RWPE1 (cell line): ENCODE data around the gene DMRTC2.

ENCODE experiments used
- CTCF ChIA-PET: fragments of 350-600 bp; sonication (Branson Sonifier 250); formaldehyde crosslinking; extraction: SDS; loops from one replicate; lab custom pipeline; 2021; lab: Yijun Ruan, JAX
- POLR2A ChIA-PET: fragments of 400-600 bp; formaldehyde crosslinking; extraction: SDS; loops from one replicate; lab custom pipeline; 2020; ENCODE audit warnings: antibody characterized with exemption; ENCODE audit not compliant: low non-redundant PET; lab: Yijun Ruan, JAX
- DNase-seq: peaks from one replicate; pipeline ENCODE4 v3.0.0; 2012; ENCODE audit warnings: low spot score
- H3K27ac ChIP-seq: fragments of 450-650 bp; 2 replicates; pipeline ENCODE4 v1.5.1; 2017
- TF ChIP-seq, protein P1 (sequence below): fragments of 450-650 bp; conservative IDR thresholded peaks from 2 replicates; pipeline ENCODE4 v1.5.1; 2017; ENCODE audit warnings: low read depth, mild to moderate bottlenecking

Gene DMRTC2

DNA sequence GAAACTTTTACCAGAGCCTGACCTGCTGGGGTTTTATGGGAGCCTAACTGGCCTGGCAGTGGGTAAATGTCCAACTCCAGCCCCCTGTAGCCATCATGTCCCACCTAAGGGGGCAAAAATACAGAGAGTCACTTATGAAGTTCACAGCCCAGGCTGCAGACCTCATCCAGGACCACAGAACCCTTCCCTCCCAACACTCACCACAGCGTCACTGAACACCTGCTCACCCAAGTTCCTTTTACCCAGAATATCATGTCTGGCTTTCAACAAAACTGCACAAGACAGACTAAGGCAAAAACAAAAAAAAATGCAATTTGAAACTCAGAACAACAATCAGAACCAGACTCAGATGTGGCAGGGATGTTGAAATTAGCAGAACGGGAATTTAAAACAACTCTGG lies 42.1 kb upstream of the DMRTC2 start:
- CTCF ChIA-PET: no interaction called here
- no peak for DNase-seq
- TF ChIP-seq, protein P1, sequence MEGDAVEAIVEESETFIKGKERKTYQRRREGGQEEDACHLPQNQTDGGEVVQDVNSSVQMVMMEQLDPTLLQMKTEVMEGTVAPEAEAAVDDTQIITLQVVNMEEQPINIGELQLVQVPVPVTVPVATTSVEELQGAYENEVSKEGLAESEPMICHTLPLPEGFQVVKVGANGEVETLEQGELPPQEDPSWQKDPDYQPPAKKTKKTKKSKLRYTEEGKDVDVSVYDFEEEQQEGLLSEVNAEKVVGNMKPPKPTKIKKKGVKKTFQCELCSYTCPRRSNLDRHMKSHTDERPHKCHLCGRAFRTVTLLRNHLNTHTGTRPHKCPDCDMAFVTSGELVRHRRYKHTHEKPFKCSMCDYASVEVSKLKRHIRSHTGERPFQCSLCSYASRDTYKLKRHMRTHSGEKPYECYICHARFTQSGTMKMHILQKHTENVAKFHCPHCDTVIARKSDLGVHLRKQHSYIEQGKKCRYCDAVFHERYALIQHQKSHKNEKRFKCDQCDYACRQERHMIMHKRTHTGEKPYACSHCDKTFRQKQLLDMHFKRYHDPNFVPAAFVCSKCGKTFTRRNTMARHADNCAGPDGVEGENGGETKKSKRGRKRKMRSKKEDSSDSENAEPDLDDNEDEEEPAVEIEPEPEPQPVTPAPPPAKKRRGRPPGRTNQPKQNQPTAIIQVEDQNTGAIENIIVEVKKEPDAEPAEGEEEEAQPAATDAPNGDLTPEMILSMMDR: no peak
- no peak overlapping the region for H3K27ac ChIP-seq
- POLR2A ChIA-PET: no interaction called here

GRCh38 chr19:41804336-41804735 lies 40.5 kb upstream of the DMRTC2 start:
- CTCF ChIA-PET: interaction anchor here (0.7 to 0.9 kb wide), 2 partner anchors 11 to 51 kb away, joined by 6 to 12 read pairs; no protein-coding TSS in a partner anchor
- DNase-seq: no peak
- TF ChIP-seq, protein P1: no peak
- POLR2A ChIA-PET: no interaction called here
- no peak overlapping the region for H3K27ac ChIP-seq

DNA sequence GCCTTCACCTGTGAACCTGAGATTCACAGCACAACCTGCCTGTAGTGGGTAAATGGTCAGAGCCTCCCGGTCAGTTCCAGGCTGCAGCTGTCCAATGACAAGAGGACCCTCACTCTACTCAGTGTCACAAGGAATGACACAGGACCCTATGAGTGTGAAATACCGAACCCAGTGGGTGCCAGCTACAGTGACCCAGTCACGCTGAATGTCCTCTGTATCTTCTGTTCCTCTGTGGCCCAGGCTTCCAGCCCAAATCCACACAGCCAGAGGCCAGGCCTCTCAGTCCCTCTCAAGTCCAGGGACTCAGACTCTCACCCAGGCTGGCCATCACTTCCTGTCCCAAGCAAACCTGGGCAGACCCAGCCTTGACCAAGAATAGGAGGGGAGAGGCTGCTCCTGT lies 37.7 kb upstream of the DMRTC2 start:
- no peak overlapping the region for H3K27ac ChIP-seq
- TF ChIP-seq, protein P1: no peak
- ChIA-PET POLR2A (no interaction called here), CTCF (no interaction called here)
- DNase-seq: no peak

DNA sequence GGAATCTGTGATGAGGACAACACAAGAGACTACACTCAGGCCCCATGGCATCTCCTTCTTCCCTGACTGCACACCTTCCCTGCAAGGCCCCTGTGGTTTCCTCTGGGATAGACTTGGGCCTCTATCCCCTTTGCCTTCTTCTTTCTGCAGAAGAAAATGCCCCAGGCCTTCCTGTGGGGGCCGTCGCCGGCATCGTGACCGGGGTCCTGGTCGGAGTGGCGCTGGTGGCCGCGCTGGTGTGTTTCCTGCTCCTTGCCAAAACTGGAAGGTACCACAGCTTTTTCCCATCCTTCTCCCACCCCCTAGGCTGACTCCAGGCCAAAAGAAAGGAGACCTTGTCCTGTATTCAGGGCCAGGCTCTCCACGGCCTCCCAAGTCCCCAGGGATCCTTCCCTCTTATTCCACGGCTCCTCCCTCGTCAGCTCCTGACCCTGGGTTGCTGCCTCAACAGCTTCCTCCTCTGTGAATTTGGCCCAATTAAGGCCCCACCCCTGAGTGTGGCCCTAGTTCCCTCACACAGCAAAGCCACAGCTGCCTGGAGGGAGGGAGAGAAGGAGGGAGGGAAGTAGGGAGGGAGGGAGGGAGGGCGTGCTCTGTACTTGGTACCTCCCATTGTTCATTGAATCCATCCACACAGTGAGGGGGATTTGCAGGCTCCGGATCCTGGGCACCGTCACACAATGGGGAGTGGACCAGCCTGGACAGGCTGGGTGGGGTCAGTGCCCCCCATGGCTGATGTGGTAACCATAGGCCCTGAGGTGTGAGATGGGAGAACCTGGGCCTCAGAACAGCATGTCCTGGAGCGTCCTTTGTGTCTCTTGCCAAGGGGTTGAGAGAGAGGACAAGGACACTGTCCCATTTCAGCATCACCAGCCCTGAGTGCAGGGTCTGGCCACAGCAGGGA lies 35.9 kb upstream of the DMRTC2 start:
- CTCF ChIA-PET: no interaction called here

DNA sequence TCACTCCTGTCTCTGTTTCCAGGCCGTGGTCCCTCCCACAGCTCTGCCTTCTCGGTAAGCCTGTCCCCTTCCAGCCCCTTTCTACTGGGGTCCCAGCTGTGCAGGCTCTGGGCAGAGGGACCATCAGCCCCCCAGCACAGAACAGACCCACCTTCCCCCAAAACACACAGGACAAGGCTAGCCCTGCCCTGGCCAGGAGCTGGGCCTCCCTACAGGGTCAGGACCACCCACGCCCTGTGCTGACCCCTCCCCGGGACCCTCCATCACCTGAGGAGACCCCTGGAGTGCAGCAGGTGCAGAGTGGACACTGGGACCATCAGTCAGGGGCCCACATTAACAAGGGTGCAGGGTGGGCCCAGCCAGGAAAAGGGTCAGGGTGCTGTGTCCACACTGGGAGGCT lies 34.5 kb upstream of the DMRTC2 start:
- TF ChIP-seq, protein P1: no peak
- H3K27ac ChIP-seq: no peak overlapping the region
- ChIA-PET CTCF (no interaction called here), POLR2A (no interaction called here)
- no peak for DNase-seq

More for the DNA sequence above, 35.9 kb upstream of the DMRTC2 start:
- POLR2A ChIA-PET: no interaction called here
- TF ChIP-seq, protein P1: no peak
- H3K27ac ChIP-seq: no peak overlapping the region
- no peak for DNase-seq

DNA sequence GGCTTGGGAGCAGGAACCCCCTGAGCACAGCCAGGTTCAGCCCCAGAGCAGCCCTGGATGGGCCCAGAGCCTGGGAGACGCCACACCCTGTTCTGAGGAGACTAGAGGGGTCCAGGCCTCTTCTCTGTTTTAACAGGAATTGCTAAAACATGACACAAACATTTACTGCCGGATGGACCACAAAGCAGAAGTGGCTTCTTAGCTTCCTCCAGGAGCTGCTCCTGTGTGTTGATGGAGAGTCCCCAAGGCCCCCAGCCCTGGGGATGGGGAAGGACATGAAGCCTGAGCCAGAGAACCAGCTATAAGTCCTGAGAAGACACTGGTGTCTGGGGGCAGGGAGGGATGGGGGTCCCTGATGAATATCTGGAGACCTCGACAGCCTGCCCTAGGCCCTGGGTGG lies 33.8 kb upstream of the DMRTC2 start:
- CTCF ChIA-PET: interaction anchor here (0.9 kb wide), 1 partner anchor 18 kb away, joined by 5 read pairs; no protein-coding TSS in a partner anchor
- TF ChIP-seq, protein P1: no peak
- POLR2A ChIA-PET: no interaction called here
- no peak for DNase-seq
- no peak overlapping the region for H3K27ac ChIP-seq
